NT2/D1 (cell line): ENCODE measurements around the gene PRXL2B.
A peak's percentile ranks its signal among the peaks of the same experiment; 100 is the strongest.

ENCODE experiments used
- DNase-seq: peaks from one replicate; pipeline ENCODE4 v3.0.0-alpha.2; 2011; ENCODE audit warnings: low read depth, low spot score
- H3K27me3 ChIP-seq: 2 replicates; pipeline ENCODE4 v1.6.0; 2011; ENCODE audit warnings: mild to moderate bottlenecking; ENCODE audit not compliant: insufficient read length, insufficient read depth
- H3K36me3 ChIP-seq: 2 replicates; pipeline ENCODE4 v1.6.1; 2011; ENCODE audit warnings: mild to moderate bottlenecking, low read length, mixed read lengths; ENCODE audit not compliant: insufficient read depth, insufficient read length
- H3K4me1 ChIP-seq: 2 replicates; pipeline ENCODE4 v1.5.1; 2011; ENCODE audit not compliant: insufficient read depth, insufficient read length
- H3K4me3 ChIP-seq: 2 replicates; pipeline ENCODE4 v1.5.1; 2011; ENCODE audit warnings: low read depth; ENCODE audit not compliant: insufficient read length
- H3K9ac ChIP-seq: 2 replicates; pipeline ENCODE4 v1.6.0; 2011; ENCODE audit warnings: low read depth; ENCODE audit not compliant: insufficient read length
- H3K9me3 ChIP-seq: 2 replicates; pipeline ENCODE4 v1.5.1; 2011; ENCODE audit warnings: mild to moderate bottlenecking, low read length; ENCODE audit not compliant: insufficient read depth
- SUZ12 ChIP-seq: IDR thresholded peaks from 2 replicates; pipeline ENCODE4 v1.6.1; 2011; ENCODE audit not compliant: insufficient read length, insufficient read depth; ENCODE audit errors: extremely low read depth
- YY1 ChIP-seq: IDR thresholded peaks from 2 replicates; pipeline ENCODE4 v1.6.1; 2011; ENCODE audit not compliant: insufficient read length, insufficient read depth
- ZNF274 ChIP-seq: IDR thresholded peaks from 2 replicates; pipeline ENCODE4 v1.6.1; 2011; ENCODE audit warnings: mild to moderate bottlenecking, low read depth, low read length

PRXL2B gene

GRCh38 chr1:2627746-2628145 is 41.2 kb downstream of the PRXL2B start:
- H3K9ac ChIP-seq, result no peak overlapping the region
- no peak for DNase-seq
- TF ChIP-seq ZNF274 (no peak), SUZ12 (no peak), YY1 (no peak)
- H3K36me3 ChIP-seq, result no peaks in the 10 kb centered on the region
- no peak overlapping the region for H3K4me3 ChIP-seq
- no peaks in the 10 kb centered on the region for H3K9me3 ChIP-seq
- H3K27me3 ChIP-seq, result peaks cover 51% of the 10 kb centered on the region
- peaks cover 16% of the 10 kb centered on the region for H3K4me1 ChIP-seq

- Histone ChIP-seq H3K9ac (no peak overlapping the region), H3K27me3 (peaks cover 51% of the 10 kb centered on the region), H3K36me3 (no peaks in the 10 kb centered on the region), H3K4me3 (no peak overlapping the region), H3K4me1 (peaks cover 17% of the 10 kb centered on the region), H3K9me3 (no peaks in the 10 kb centered on the region)
- no peak for DNase-seq
- TF ChIP-seq YY1 (no peak), SUZ12 (no peak), ZNF274 (no peak)
Observed at GRCh38 chr1:2628191-2628932, 41.8 kb downstream of the PRXL2B start.

GRCh38 chr1:2628933-2629626 is 42.5 kb downstream of the PRXL2B start:
- Histone ChIP-seq H3K9me3 (no peaks in the 10 kb centered on the region), H3K27me3 (peaks cover 51% of the 10 kb centered on the region), H3K4me1 (peaks cover 23% of the 10 kb centered on the region), H3K9ac (no peak overlapping the region), H3K4me3 (peak overlapping the region; percentile 11), H3K36me3 (no peaks in the 10 kb centered on the region)
- no peak for DNase-seq
- TF ChIP-seq SUZ12, result no peak
- TF ChIP-seq ZNF274, result no peak
- TF ChIP-seq YY1, result no peak

DNA sequence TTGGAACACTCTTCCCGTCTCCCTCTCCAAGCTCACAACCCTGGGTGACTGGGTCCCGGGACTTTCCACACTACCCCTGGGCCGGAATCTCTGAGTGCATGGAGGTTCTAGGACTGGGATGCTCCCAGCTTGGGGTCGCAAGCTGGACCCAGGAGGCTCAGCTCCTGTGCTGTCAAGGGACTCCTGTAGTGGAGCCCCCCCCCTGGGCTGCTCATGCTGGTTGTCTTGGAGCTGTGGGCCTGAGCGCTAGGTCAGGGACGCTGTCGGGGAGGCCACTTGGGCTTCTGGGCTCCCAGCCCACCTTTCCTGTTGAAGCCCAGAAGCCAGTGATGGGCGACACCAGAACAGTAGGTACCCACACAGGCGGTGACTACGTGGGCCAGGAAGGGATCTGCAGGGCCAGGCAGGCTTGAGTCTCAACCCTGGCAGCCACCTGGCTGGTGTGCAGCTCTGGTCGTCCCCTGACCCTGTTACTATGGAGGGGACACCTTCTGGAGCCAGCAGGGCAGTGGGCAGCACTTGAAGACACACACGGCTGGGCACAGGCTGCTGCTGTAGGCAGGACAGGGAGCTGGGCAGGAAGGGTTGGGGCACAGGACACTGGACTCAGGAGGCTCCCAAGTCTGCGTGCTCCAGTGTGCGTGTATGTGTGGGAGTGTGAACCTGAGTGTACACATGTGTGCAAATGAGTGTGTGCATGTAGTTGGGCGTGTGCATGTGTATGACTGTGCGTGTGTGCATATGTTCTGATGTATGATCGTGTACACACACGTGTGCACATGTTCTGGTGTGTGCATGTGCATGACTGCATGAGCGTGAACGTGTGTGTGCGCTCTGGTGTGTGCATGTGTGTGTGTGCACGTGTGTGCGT is 43.3 kb downstream of the PRXL2B start:
- Histone ChIP-seq H3K27me3 (peaks cover 51% of the 10 kb centered on the region), H3K9me3 (no peaks in the 10 kb centered on the region), H3K4me3 (no peak overlapping the region), H3K4me1 (peaks cover 23% of the 10 kb centered on the region), H3K36me3 (no peaks in the 10 kb centered on the region), H3K9ac (no peak overlapping the region)
- no peak for DNase-seq
- TF ChIP-seq SUZ12, result no peak
- TF ChIP-seq YY1, result no peak
- no peak for TF ChIP-seq ZNF274

- no peak overlapping the region for H3K4me3 ChIP-seq
- TF ChIP-seq SUZ12 (no peak), YY1 (no peak), ZNF274 (no peak)
- peaks cover 28% of the 10 kb centered on the region for H3K4me1 ChIP-seq
- DNase-seq, result no peak
- H3K9ac ChIP-seq, result no peak overlapping the region
- H3K36me3 ChIP-seq, result no peaks in the 10 kb centered on the region
- peaks cover 51% of the 10 kb centered on the region for H3K27me3 ChIP-seq
- no peaks in the 10 kb centered on the region for H3K9me3 ChIP-seq
Observed at GRCh38 chr1:2630498-2631135, 44.0 kb downstream of the PRXL2B start.

- H3K36me3 ChIP-seq, result no peaks in the 10 kb centered on the region
- H3K9me3 ChIP-seq, result peaks cover 3% of the 10 kb centered on the region; the same call in 1 of the 2 replicates
- peak overlapping the region; percentile 4 for H3K9ac ChIP-seq
- no peak overlapping the region for H3K4me3 ChIP-seq
- peaks cover 28% of the 10 kb centered on the region for H3K4me1 ChIP-seq
- TF ChIP-seq SUZ12 (no peak), ZNF274 (no peak), YY1 (no peak)
- no peak for DNase-seq
- H3K27me3 ChIP-seq, result peaks cover 47% of the 10 kb centered on the region
Observed at GRCh38 chr1:2631136-2632050, 44.8 kb downstream of the PRXL2B start.
